ENCODE data around the gene OTOP2.

Gene OTOP2

DNA sequence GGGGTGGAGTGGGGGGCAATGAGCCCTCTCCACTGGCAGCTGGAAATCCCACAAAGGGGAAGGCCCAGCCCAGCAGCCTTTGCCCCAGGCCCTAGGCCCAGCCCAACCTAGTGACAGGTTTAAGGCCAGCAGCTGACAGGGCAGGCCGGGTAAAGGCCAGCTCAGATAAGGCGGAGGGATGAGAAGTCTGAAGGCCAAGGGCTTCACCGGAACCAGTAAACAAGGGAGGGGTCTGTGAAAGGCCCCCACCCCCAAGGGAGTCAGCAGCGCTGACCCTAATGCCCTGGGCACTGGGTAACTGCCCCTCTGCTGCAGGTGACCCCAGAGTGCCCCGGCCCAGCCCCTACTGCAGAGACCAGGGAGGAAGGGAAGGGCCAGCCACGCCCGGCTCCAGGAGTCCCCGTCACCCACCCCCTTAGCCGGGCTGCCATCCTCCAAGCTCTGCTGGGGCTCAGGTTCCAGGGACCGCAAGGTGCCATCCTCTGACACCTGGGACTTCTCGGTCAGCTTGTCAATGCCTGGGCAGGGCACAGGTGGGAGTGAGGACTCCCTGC, 29.1 kb downstream of the OTOP2 start:
- TF ChIP-seq ZNF155 (tag by site-specific recombination; IDR thresholded peaks at IDR 0.05): no peak
- TF ChIP-seq KLF1 (tag by site-specific recombination; IDR thresholded peaks at IDR 0.05): peak; percentile 28; the same call in 1 of the 2 replicates
- TF ChIP-seq ZNF24 (tag by site-specific recombination; IDR thresholded peaks at IDR 0.05): no peak
- no peak for TF ChIP-seq KLF16 (tag by site-specific recombination; IDR thresholded peaks at IDR 0.05)
- TF ChIP-seq ZNF324 (tag by site-specific recombination; IDR thresholded peaks at IDR 0.05): no peak
- TF ChIP-seq, protein P1, sequence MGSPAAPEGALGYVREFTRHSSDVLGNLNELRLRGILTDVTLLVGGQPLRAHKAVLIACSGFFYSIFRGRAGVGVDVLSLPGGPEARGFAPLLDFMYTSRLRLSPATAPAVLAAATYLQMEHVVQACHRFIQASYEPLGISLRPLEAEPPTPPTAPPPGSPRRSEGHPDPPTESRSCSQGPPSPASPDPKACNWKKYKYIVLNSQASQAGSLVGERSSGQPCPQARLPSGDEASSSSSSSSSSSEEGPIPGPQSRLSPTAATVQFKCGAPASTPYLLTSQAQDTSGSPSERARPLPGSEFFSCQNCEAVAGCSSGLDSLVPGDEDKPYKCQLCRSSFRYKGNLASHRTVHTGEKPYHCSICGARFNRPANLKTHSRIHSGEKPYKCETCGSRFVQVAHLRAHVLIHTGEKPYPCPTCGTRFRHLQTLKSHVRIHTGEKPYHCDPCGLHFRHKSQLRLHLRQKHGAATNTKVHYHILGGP (tag by site-specific recombination; IDR thresholded peaks at IDR 0.05): no peak
- no peak for TF ChIP-seq TCF7L2 (IDR thresholded peaks at IDR 0.05; ENCODE audit: borderline replicate concordance, low read depth, low read length)
- no peak for TF ChIP-seq ZNF341 (tag by site-specific recombination; IDR thresholded peaks at IDR 0.05; ENCODE audit: low read depth)
- no peak for TF ChIP-seq ZNF354C (tag by site-specific recombination; IDR thresholded peaks at IDR 0.05; ENCODE audit: borderline replicate concordance, low read depth)
- TF ChIP-seq, protein P2, sequence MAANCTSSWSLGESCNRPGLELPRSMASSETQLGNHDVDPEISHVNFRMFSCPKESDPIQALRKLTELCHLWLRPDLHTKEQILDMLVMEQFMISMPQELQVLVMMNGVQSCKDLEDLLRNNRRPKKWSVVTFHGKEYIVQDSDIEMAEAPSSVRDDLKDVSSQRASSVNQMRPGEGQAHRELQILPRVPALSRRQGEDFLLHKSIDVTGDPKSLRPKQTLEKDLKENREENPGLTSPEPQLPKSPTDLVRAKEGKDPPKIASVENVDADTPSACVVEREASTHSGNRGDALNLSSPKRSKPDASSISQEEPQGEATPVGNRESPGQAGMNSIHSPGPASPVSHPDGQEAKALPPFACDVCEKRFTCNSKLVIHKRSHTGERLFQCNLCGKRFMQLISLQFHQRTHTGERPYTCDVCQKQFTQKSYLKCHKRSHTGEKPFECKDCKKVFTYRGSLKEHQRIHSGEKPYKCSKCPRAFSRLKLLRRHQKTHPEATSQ (tag by site-specific recombination; IDR thresholded peaks at IDR 0.05): no peak
- TF ChIP-seq, protein P3, sequence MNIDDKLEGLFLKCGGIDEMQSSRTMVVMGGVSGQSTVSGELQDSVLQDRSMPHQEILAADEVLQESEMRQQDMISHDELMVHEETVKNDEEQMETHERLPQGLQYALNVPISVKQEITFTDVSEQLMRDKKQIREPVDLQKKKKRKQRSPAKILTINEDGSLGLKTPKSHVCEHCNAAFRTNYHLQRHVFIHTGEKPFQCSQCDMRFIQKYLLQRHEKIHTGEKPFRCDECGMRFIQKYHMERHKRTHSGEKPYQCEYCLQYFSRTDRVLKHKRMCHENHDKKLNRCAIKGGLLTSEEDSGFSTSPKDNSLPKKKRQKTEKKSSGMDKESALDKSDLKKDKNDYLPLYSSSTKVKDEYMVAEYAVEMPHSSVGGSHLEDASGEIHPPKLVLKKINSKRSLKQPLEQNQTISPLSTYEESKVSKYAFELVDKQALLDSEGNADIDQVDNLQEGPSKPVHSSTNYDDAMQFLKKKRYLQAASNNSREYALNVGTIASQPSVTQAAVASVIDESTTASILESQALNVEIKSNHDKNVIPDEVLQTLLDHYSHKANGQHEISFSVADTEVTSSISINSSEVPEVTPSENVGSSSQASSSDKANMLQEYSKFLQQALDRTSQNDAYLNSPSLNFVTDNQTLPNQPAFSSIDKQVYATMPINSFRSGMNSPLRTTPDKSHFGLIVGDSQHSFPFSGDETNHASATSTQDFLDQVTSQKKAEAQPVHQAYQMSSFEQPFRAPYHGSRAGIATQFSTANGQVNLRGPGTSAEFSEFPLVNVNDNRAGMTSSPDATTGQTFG (tag by site-specific recombination; IDR thresholded peaks at IDR 0.05; ENCODE audit: borderline replicate concordance): no peak
- TF ChIP-seq ZNF658 (tag by site-specific recombination; IDR thresholded peaks at IDR 0.05): no peak
- TF ChIP-seq, protein P4, sequence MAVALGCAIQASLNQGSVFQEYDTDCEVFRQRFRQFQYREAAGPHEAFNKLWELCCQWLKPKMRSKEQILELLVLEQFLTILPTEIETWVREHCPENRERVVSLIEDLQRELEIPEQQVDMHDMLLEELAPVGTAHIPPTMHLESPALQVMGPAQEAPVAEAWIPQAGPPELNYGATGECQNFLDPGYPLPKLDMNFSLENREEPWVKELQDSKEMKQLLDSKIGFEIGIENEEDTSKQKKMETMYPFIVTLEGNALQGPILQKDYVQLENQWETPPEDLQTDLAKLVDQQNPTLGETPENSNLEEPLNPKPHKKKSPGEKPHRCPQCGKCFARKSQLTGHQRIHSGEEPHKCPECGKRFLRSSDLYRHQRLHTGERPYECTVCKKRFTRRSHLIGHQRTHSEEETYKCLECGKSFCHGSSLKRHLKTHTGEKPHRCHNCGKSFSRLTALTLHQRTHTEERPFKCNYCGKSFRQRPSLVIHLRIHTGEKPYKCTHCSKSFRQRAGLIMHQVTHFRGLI (tag by site-specific recombination; IDR thresholded peaks at IDR 0.05): peak; percentile 58; the same call in 1 of the 2 replicates
- TF ChIP-seq, protein P5, sequence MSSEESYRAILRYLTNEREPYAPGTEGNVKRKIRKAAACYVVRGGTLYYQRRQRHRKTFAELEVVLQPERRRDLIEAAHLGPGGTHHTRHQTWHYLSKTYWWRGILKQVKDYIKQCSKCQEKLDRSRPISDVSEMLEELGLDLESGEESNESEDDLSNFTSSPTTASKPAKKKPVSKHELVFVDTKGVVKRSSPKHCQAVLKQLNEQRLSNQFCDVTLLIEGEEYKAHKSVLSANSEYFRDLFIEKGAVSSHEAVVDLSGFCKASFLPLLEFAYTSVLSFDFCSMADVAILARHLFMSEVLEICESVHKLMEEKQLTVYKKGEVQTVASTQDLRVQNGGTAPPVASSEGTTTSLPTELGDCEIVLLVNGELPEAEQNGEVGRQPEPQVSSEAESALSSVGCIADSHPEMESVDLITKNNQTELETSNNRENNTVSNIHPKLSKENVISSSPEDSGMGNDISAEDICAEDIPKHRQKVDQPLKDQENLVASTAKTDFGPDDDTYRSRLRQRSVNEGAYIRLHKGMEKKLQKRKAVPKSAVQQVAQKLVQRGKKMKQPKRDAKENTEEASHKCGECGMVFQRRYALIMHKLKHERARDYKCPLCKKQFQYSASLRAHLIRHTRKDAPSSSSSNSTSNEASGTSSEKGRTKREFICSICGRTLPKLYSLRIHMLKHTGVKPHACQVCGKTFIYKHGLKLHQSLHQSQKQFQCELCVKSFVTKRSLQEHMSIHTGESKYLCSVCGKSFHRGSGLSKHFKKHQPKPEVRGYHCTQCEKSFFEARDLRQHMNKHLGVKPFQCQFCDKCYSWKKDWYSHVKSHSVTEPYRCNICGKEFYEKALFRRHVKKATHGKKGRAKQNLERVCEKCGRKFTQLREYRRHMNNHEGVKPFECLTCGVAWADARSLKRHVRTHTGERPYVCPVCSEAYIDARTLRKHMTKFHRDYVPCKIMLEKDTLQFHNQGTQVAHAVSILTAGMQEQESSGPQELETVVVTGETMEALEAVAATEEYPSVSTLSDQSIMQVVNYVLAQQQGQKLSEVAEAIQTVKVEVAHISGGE (tag by site-specific recombination; conservative IDR thresholded peaks at IDR 0.05; ENCODE audit: low read depth): no peak
- TF ChIP-seq ZNF626 (tag by site-specific recombination; IDR thresholded peaks at IDR 0.05): no peak
- Histone ChIP-seq H3K27ac (ENCODE audit: extremely low read depth, low read depth, low read length) (no peak overlapping the region), H3K36me3 (ENCODE audit: control insufficient read depth in 2 of 2, insufficient read depth in 1 of 2, low read length in 2 of 2) (peaks cover 0 to 11% of the 10 kb centered on the region in 2 experiments; a peak in 2 of 3 replicates), H3K4me3 (ENCODE audit: low read depth, low read length) (no peak overlapping the region), H3K9me3 (ENCODE audit: control insufficient read depth, insufficient read depth, low read depth, low read length) (no peaks in the 10 kb centered on the region), H3K4me1 (ENCODE audit: control insufficient read depth, insufficient read depth, low read length) (no peaks in the 10 kb centered on the region)
- POLR2A ChIA-PET: no interaction called here
- CTCF ChIA-PET: interaction anchor here (0.6 to 1.4 kb wide), 4 partner anchors 9 to 1347 kb away, joined by 3 to 5 read pairs (median 4); no protein-coding TSS in a partner anchor

All from HEK293 (cell line).